CD14-positive monocyte (primary cell): ENCODE measurements around the gene XYLT1. TPM values are rescaled to one million over a fixed set of nuclear protein-coding genes. Genes with fewer than 3 reads are reported as not detected.

Experiments
- DNase-seq, 3 donors: peaks; one replicate each; pipeline ENCODE4 v3.0.0-alpha.2; 2011 to 2022
- H2AFZ ChIP-seq: 2 replicates; pipeline ENCODE4 v1.6.0; 2012; ENCODE audit warnings: mild to moderate bottlenecking, low read depth, low read length, inconsistent platforms; ENCODE audit not compliant: insufficient read depth, poor library complexity, severe bottlenecking
- H3K27ac ChIP-seq, 2 donors: 1 replicate in 1 of 2; 2 replicates in 1 of 2; pipeline ENCODE4 v1.5.1; 2012 to 2013; ENCODE audit warnings: low read length in 2 of 2, control low read depth in 1 of 2, inconsistent platforms in 1 of 2, low read depth in 1 of 2, mild to moderate bottlenecking in 1 of 2
- H3K27me3 ChIP-seq, 2 donors: one replicate each; pipeline versions ENCODE4 v1.6.0 to v1.6.1; 2011 to 2013; ENCODE audit warnings: low read length in 2 of 2; ENCODE audit not compliant: control insufficient read depth in 2 of 2, insufficient read depth in 2 of 2
- H3K36me3 ChIP-seq, 2 donors: replicated peaks in 1 of 2; 1 replicate in 1 of 2; 2 replicates in 1 of 2; pipeline versions ENCODE4 v1.5.1 to v1.6.1; 2012 to 2013; ENCODE audit warnings: low read length in 2 of 2, control low read depth in 1 of 2, inconsistent platforms in 1 of 2, mild to moderate bottlenecking in 1 of 2; ENCODE audit not compliant: insufficient read depth in 2 of 2, control insufficient read depth in 1 of 2
- H3K4me1 ChIP-seq, 2 donors: 1 replicate in 1 of 2; 2 replicates in 1 of 2; pipeline versions ENCODE4 v1.5.1 to v1.6.1; 2012 to 2013; ENCODE audit warnings: low read length in 2 of 2, control low read depth in 1 of 2, inconsistent platforms in 1 of 2, mild to moderate bottlenecking in 1 of 2, moderate library complexity in 1 of 2; ENCODE audit not compliant: insufficient read depth in 2 of 2, control insufficient read depth in 1 of 2
- H3K4me2 ChIP-seq: replicated peaks from 2 replicates; pipeline ENCODE3; 2012; ENCODE audit warnings: low read length, moderate library complexity, mild to moderate bottlenecking; ENCODE audit not compliant: poor library complexity, severe bottlenecking; ENCODE audit errors: extremely low read depth
- H3K4me3 ChIP-seq, 3 experiments: fragments of 200-600 bp in 1 of 3; sonication (generic) in 1 of 3; replicated peaks in 1 of 3; 1 replicate in 2 of 3; 2 replicates in 1 of 3; pipeline ENCODE4 v1.5.1; 2011 to 2013; ENCODE audit warnings: low read length in 3 of 3, mild to moderate bottlenecking in 3 of 3, control low read depth in 2 of 3, low read depth in 2 of 3, inconsistent platforms in 1 of 3, moderate library complexity in 1 of 3
- H3K79me2 ChIP-seq: 2 replicates; pipeline ENCODE4 v1.6.0; 2012; ENCODE audit warnings: mild to moderate bottlenecking, control low read depth, inconsistent platforms, low read length, moderate library complexity; ENCODE audit not compliant: insufficient read depth
- H3K9ac ChIP-seq: 2 replicates; pipeline ENCODE4 v1.6.0; 2017; ENCODE audit warnings: low read length, mild to moderate bottlenecking; ENCODE audit not compliant: insufficient read depth, poor library complexity, severe bottlenecking
- H3K9me3 ChIP-seq, 2 donors: replicated peaks in 1 of 2; 1 replicate in 1 of 2; 2 replicates in 1 of 2; pipeline versions ENCODE4 v1.5.1 to v1.6.1; 2012 to 2013; ENCODE audit warnings: low read length in 2 of 2, control low read depth in 1 of 2; ENCODE audit not compliant: control insufficient read depth in 1 of 2, insufficient read depth in 1 of 2
- H4K20me1 ChIP-seq: 2 replicates; pipeline ENCODE4 v1.6.0; 2012; ENCODE audit warnings: mild to moderate bottlenecking, low read length, control low read depth, moderate library complexity; ENCODE audit not compliant: insufficient read depth
- H3K27ac Mint-ChIP-seq, 7 donors: one replicate each; pipeline ENCODE4 v1.8.0; 2020; ENCODE audit warnings: mild to moderate bottlenecking in 7 of 7, mixed read lengths in 7 of 7, moderate library complexity in 6 of 7, inconsistent platforms in 2 of 7
- H3K27me3 Mint-ChIP-seq, 3 donors: one replicate each; pipeline ENCODE4 v1.8.0; 2021 to 2022; ENCODE audit warnings: low read depth in 3 of 3, mild to moderate bottlenecking in 3 of 3, mixed read lengths in 3 of 3, moderate library complexity in 3 of 3, inconsistent platforms in 1 of 3
- H3K36me3 Mint-ChIP-seq, 2 donors: one replicate each; pipeline ENCODE4 v1.8.0; 2020; ENCODE audit warnings: mixed read lengths in 2 of 2, inconsistent platforms in 1 of 2, mild to moderate bottlenecking in 1 of 2
- H3K4me1 Mint-ChIP-seq: one replicate; pipeline ENCODE4 v1.8.0; 2020; ENCODE audit warnings: mild to moderate bottlenecking, mixed read lengths
- H3K4me3 Mint-ChIP-seq, 2 donors: one replicate each; pipeline ENCODE4 v1.8.0; 2020; ENCODE audit warnings: mild to moderate bottlenecking in 2 of 2, mixed read lengths in 2 of 2, moderate library complexity in 1 of 2
- H3K9me3 Mint-ChIP-seq, 7 donors: one replicate each; pipeline ENCODE4 v1.8.0; 2020 to 2022; ENCODE audit warnings: mixed read lengths in 7 of 7, mild to moderate bottlenecking in 6 of 7, moderate library complexity in 6 of 7, inconsistent platforms in 2 of 7
- CTCF ChIP-seq: fragments of 200-600 bp; IDR thresholded peaks from one replicate; pipeline ENCODE4 v1.8.0; 2022; ENCODE audit warnings: antibody characterized with exemption, mild to moderate bottlenecking
- WGBS: methylation state at CpG from one replicate; pipeline ENCODE4 v1.1.5; 2013; ENCODE audit warnings: missing lambda C conversion rate; ENCODE audit not compliant: insufficient coverage; 5-methylcytosine and 5-hydroxymethylcytosine counted together
- intact Hi-C, 2 donors: fragments of 100-400 bp; cut with micrococcal nuclease; formaldehyde crosslinking; loops; one replicate each; pipeline versions ENCODE4 v1.15.0 to v1.15.1; 2023
- polyA plus RNA-seq, 3 donors: library from polyadenylated mRNA; depleted of rRNA in 1 of 3; unstranded in 2 of 3; stranded (reverse) in 1 of 3; fragments of 300-500 nt in 2 of 3; fragments of >200 nt in 1 of 3; fragmentation: Illumina TruSeq in 2 of 3; gene quantifications; 1 replicate in 2 of 3; 2 replicates in 1 of 3; pipeline ENCODE4 v1.2.3, GENCODE V29; 2012 to 2021

The XYLT1 gene
- polyA plus RNA-seq, 3 donors: 0.51 to 9.4 (median 1.6) TPM

DNA sequence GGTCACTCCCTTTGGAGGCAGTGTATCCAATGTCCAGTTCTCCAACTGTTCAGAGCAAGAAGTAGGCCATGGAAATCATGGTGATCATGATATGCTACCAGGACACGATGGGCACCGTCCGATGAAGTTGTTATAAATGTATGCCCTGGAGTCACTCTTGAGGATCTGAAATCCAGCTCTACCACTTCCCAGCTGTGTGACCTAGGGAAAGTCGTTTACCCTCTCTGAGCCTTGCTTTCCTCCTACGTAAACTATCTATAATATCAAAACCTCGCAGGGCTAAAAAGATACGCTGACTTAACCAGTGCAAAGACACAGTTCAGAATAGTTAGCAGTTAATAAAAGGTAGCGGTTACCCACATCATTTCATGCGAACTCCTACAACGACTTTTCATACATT is 194.2 kb downstream of the XYLT1 start:
- no CpG with 5 or more reads among the region's 10 CpGs for WGBS
- peaks cover 16% of the 10 kb centered on the region for H4K20me1 ChIP-seq
- Mint-ChIP-seq H3K9me3 (no peaks in the 10 kb centered on the region), H3K36me3 (peaks cover 6 to 15% of the 10 kb centered on the region in 2 donors), H3K4me1 (peaks cover 50% of the 10 kb centered on the region), H3K4me3 (no peak overlapping the region), H3K27ac (peak overlapping the region in 1 of 7 donors; percentile 18), H3K27me3 (peaks cover 0 to 3% (median 0%) of the 10 kb centered on the region in 3 donors)
- no peaks in the 10 kb centered on the region for H3K9me3 ChIP-seq
- H3K4me2 ChIP-seq: no peak overlapping the region
- no peak overlapping the region for H3K9ac ChIP-seq
- intact Hi-C loops: loop anchor here (5.0 to 10.0 kb wide), 2 partner anchors 58 to 111 kb away; no protein-coding TSS in a partner anchor
- no peak for TF ChIP-seq CTCF
- no peak overlapping the region for H3K27ac ChIP-seq
- no peak overlapping the region for H2AFZ ChIP-seq
- no peak overlapping the region for H3K4me3 ChIP-seq
- peaks cover 17% of the 10 kb centered on the region for H3K79me2 ChIP-seq
- H3K4me1 ChIP-seq: peaks cover 30 to 38% of the 10 kb centered on the region in 2 donors
- no peaks in the 10 kb centered on the region for H3K27me3 ChIP-seq
- DNase-seq: no peak
- H3K36me3 ChIP-seq: no peaks in the 10 kb centered on the region

GRCh38 chr16:17276010-17276530 is 194.7 kb downstream of the XYLT1 start:
- Histone ChIP-seq H3K9me3 (no peaks in the 10 kb centered on the region), H3K36me3 (no peaks in the 10 kb centered on the region), H3K27me3 (no peaks in the 10 kb centered on the region), H3K4me2 (no peak overlapping the region), H2AFZ (no peak overlapping the region), H3K4me1 (peaks cover 30 to 38% of the 10 kb centered on the region in 2 donors), H3K27ac (no peak overlapping the region), H3K4me3 (no peak overlapping the region), H3K79me2 (peaks cover 19% of the 10 kb centered on the region), H3K9ac (no peak overlapping the region), H4K20me1 (peaks cover 11% of the 10 kb centered on the region)
- peaks cover 0 to 4% (median 0%) of the 10 kb centered on the region in 3 donors for H3K27me3 Mint-ChIP-seq
- peaks cover 6 to 14% of the 10 kb centered on the region in 2 donors for H3K36me3 Mint-ChIP-seq
- peak overlapping the region in 1 of 7 donors; percentile 30 for H3K27ac Mint-ChIP-seq
- 43% methylated on average over 3 of the region's 4 CpGs for WGBS
- no peak for DNase-seq
- H3K4me1 Mint-ChIP-seq: peaks cover 52% of the 10 kb centered on the region
- no peak overlapping the region for H3K4me3 Mint-ChIP-seq
- TF ChIP-seq CTCF: no peak
- intact Hi-C loops: loop anchor here (5.0 to 10.0 kb wide), 2 partner anchors 59 to 111 kb away; no protein-coding TSS in a partner anchor
- no peaks in the 10 kb centered on the region for H3K9me3 Mint-ChIP-seq
